Osteoblast (primary cell): ENCODE data around the gene EXOSC1. TPM values are rescaled to one million over a fixed set of nuclear protein-coding genes. Genes with fewer than 3 reads are reported as not detected.
A peak's percentile ranks its signal among the peaks of the same experiment; 100 is the strongest.
"Not testable (repeated sequence)": the region's sequence is repeated elsewhere in the genome, so short reads cannot be mapped to it uniquely, and the experiment has no call there.

Experiments used
- DNase-seq: peaks from one replicate; pipeline ENCODE4 v3.0.0; 2011; ENCODE audit warnings: low spot score, mixed read lengths; ENCODE audit not compliant: insufficient read length; ENCODE audit errors: missing footprints
- H2AFZ ChIP-seq: 2 replicates; pipeline ENCODE4 v1.6.0; 2011; ENCODE audit warnings: mild to moderate bottlenecking, low read length
- H3K27ac ChIP-seq: 2 replicates; pipeline ENCODE4 v1.5.1; 2011; ENCODE audit warnings: mild to moderate bottlenecking, low read depth, low read length, moderate library complexity
- H3K27me3 ChIP-seq: 2 replicates; pipeline ENCODE4 v1.6.0; 2012; ENCODE audit warnings: mild to moderate bottlenecking, control low read depth, inconsistent platforms, low read length, moderate library complexity; ENCODE audit not compliant: insufficient read depth
- H3K36me3 ChIP-seq: 2 replicates; pipeline ENCODE4 v1.5.1; 2011; ENCODE audit warnings: mild to moderate bottlenecking, low read length, control low read depth, moderate library complexity; ENCODE audit not compliant: insufficient read depth
- H3K4me1 ChIP-seq: 2 replicates; pipeline ENCODE4 v1.5.1; 2011; ENCODE audit warnings: mild to moderate bottlenecking, low read length, control low read depth, moderate library complexity; ENCODE audit not compliant: insufficient read depth
- H3K4me2 ChIP-seq: 2 replicates; pipeline ENCODE4 v1.6.0; 2011; ENCODE audit warnings: mild to moderate bottlenecking, low read length; ENCODE audit not compliant: insufficient read depth
- H3K4me3 ChIP-seq: fragments of 200-600 bp; sonication (generic); 3 replicates; pipeline ENCODE4 v1.5.1; 2012; ENCODE audit warnings: mild to moderate bottlenecking, low read length, inconsistent platforms; ENCODE audit not compliant: insufficient read depth
- H3K79me2 ChIP-seq: 2 replicates; pipeline ENCODE4 v1.6.0; 2012; ENCODE audit warnings: mild to moderate bottlenecking, low read length, control low read depth, inconsistent platforms; ENCODE audit not compliant: insufficient read depth
- H3K9me3 ChIP-seq: 2 replicates; pipeline ENCODE4 v1.5.1; 2011; ENCODE audit warnings: low read depth, low read length, control low read depth
- H4K20me1 ChIP-seq: 2 replicates; pipeline ENCODE4 v1.6.0; 2012; ENCODE audit warnings: mild to moderate bottlenecking, low read length, control low read depth; ENCODE audit not compliant: insufficient read depth
- CTCF ChIP-seq: IDR thresholded peaks from 2 replicates; pipeline ENCODE4 v1.5.1; 2011; ENCODE audit warnings: mild to moderate bottlenecking, low read depth, low read length, moderate library complexity; ENCODE audit errors: extremely low read depth
- total RNA-seq: library from RNA; depleted of rRNA; stranded (reverse); fragments of >200 nt; gene quantifications from 2 replicates; pipeline ENCODE4 v1.2.3, GENCODE V29; 2012

EXOSC1 gene
- total RNA-seq, 1 donor: 40.2 TPM

- H3K27ac ChIP-seq: no peak overlapping the region
- peaks cover 84% of the 10 kb centered on the region for H3K36me3 ChIP-seq
- no peak overlapping the region for H3K4me3 ChIP-seq
- no peak for DNase-seq
- H3K4me1 ChIP-seq: peaks cover 15% of the 10 kb centered on the region
- H3K9me3 ChIP-seq: no peaks in the 10 kb centered on the region
- H2AFZ ChIP-seq: no peak overlapping the region
- no peaks in the 10 kb centered on the region for H3K27me3 ChIP-seq
- H3K4me2 ChIP-seq: no peak overlapping the region
- no peak for TF ChIP-seq CTCF
- H3K79me2 ChIP-seq: peaks cover 12% of the 10 kb centered on the region
- peaks cover 8% of the 10 kb centered on the region for H4K20me1 ChIP-seq
These were observed 29.1 kb upstream of the EXOSC1 start for GRCh38 chr10:97474918-97475317.

GRCh38 chr10:97468781-97469180 is 23.0 kb upstream of the EXOSC1 start:
- not testable (repeated sequence) for H4K20me1 ChIP-seq, H3K4me3 ChIP-seq, H3K9me3 ChIP-seq, H3K27ac ChIP-seq, H3K27me3 ChIP-seq, H3K79me2 ChIP-seq, H2AFZ ChIP-seq, H3K4me2 ChIP-seq, DNase-seq, H3K4me1 ChIP-seq
- H3K36me3 ChIP-seq: peaks cover 93% of the 10 kb centered on the region

GRCh38 chr10:97468162-97468561 is 22.4 kb upstream of the EXOSC1 start:
- Histone ChIP-seq H3K27me3 (no peaks in the 10 kb centered on the region), H3K4me1 (peaks cover 4% of the 10 kb centered on the region), H2AFZ (no peak overlapping the region), H3K36me3 (peaks cover 93% of the 10 kb centered on the region), H3K4me3 (no peak overlapping the region), H3K9me3 (no peaks in the 10 kb centered on the region), H3K27ac (no peak overlapping the region), H4K20me1 (peaks cover 8% of the 10 kb centered on the region), H3K4me2 (no peak overlapping the region), H3K79me2 (peaks cover 2% of the 10 kb centered on the region)
- no peak for DNase-seq
- TF ChIP-seq CTCF: no peak

GRCh38 chr10:97466755-97467154 is 20.9 kb upstream of the EXOSC1 start:
- H3K4me1 ChIP-seq: peaks cover 4% of the 10 kb centered on the region
- no peak overlapping the region for H3K27ac ChIP-seq
- TF ChIP-seq CTCF: no peak
- H3K9me3 ChIP-seq: no peaks in the 10 kb centered on the region
- DNase-seq: peak; percentile 54
- H3K4me3 ChIP-seq: no peak overlapping the region
- no peak overlapping the region for H2AFZ ChIP-seq
- peaks cover 4% of the 10 kb centered on the region for H3K79me2 ChIP-seq
- no peaks in the 10 kb centered on the region for H3K27me3 ChIP-seq
- peaks cover 8% of the 10 kb centered on the region for H4K20me1 ChIP-seq
- peaks cover 93% of the 10 kb centered on the region for H3K36me3 ChIP-seq
- no peak overlapping the region for H3K4me2 ChIP-seq
